ENCODE results near the gene RAD51B.

Gene RAD51B

DNA sequence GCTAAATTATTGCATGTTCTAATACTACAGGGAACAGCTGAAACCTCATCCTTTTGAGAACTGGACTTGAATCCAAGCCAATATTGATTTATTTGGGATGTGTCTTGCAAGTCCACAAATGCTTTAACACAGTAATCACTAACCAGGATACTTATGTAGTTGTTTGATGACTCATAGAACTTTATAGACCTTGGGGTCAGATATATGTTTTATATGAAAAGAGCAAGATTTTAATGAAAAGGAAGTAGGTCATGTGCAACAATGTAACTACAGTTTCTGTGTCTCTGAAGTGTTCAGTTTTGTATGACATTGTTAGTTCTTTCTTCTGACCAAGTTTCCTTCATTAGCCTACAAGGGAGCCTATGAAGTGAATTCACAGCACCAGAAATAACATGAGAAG lies 621.2 kb downstream of the RAD51B start:
- no peaks in the 10 kb centered on the region for H3K9me3 ChIP-seq (ENCODE audit: control insufficient read depth, low read depth, low read length)
- H3K4me3 ChIP-seq (ENCODE audit: low read length), result no peak overlapping the region
- H3K9ac ChIP-seq (ENCODE audit: low read length), result no peak overlapping the region
- no peaks in the 10 kb centered on the region for H3K27me3 ChIP-seq (ENCODE audit: control insufficient read depth, insufficient read depth, low read length)
- no peak overlapping the region for H3K27ac ChIP-seq (ENCODE audit: low read length)
- no peaks in the 10 kb centered on the region for H3K4me1 ChIP-seq (ENCODE audit: control insufficient read depth, low read depth, low read length)
- H3K36me3 ChIP-seq (ENCODE audit: control insufficient read depth, low read depth, low read length), result no peaks in the 10 kb centered on the region

- Histone ChIP-seq H3K4me1 (ENCODE audit: control insufficient read depth, low read depth, low read length) (no peaks in the 10 kb centered on the region), H3K4me3 (ENCODE audit: low read length) (no peak overlapping the region), H3K27me3 (ENCODE audit: control insufficient read depth, insufficient read depth, low read length) (no peaks in the 10 kb centered on the region), H3K36me3 (ENCODE audit: control insufficient read depth, low read depth, low read length) (no peaks in the 10 kb centered on the region), H3K9me3 (ENCODE audit: control insufficient read depth, low read depth, low read length) (no peaks in the 10 kb centered on the region), H3K9ac (ENCODE audit: low read length) (no peak overlapping the region), H3K27ac (ENCODE audit: low read length) (no peak overlapping the region)
Observed at GRCh38 chr14:68441542-68441941, 622.0 kb downstream of the RAD51B start.

GRCh38 chr14:68442828-68443629 lies 623.5 kb downstream of the RAD51B start:
- peaks cover 1% of the 10 kb centered on the region for H3K4me1 ChIP-seq (ENCODE audit: control insufficient read depth, low read depth, low read length)
- H3K9me3 ChIP-seq (ENCODE audit: control insufficient read depth, low read depth, low read length), result no peaks in the 10 kb centered on the region
- H3K9ac ChIP-seq (ENCODE audit: low read length), result no peak overlapping the region
- no peak overlapping the region for H3K27ac ChIP-seq (ENCODE audit: low read length)
- no peaks in the 10 kb centered on the region for H3K36me3 ChIP-seq (ENCODE audit: control insufficient read depth, low read depth, low read length)
- no peak overlapping the region for H3K4me3 ChIP-seq (ENCODE audit: low read length)
- no peaks in the 10 kb centered on the region for H3K27me3 ChIP-seq (ENCODE audit: control insufficient read depth, insufficient read depth, low read length)

GRCh38 chr14:68444449-68445168 lies 625.0 kb downstream of the RAD51B start:
- H3K9me3 ChIP-seq (ENCODE audit: control insufficient read depth, low read depth, low read length), result no peaks in the 10 kb centered on the region
- no peak overlapping the region for H3K9ac ChIP-seq (ENCODE audit: low read length)
- no peak overlapping the region for H3K27ac ChIP-seq (ENCODE audit: low read length)
- no peak overlapping the region for H3K4me3 ChIP-seq (ENCODE audit: low read length)
- peaks cover 16% of the 10 kb centered on the region for H3K4me1 ChIP-seq (ENCODE audit: control insufficient read depth, low read depth, low read length)
- no peaks in the 10 kb centered on the region for H3K36me3 ChIP-seq (ENCODE audit: control insufficient read depth, low read depth, low read length)
- H3K27me3 ChIP-seq (ENCODE audit: control insufficient read depth, insufficient read depth, low read length), result no peaks in the 10 kb centered on the region

- Histone ChIP-seq H3K4me1 (ENCODE audit: control insufficient read depth, low read depth, low read length) (peaks cover 31% of the 10 kb centered on the region), H3K4me3 (ENCODE audit: low read length) (no peak overlapping the region), H3K9me3 (ENCODE audit: control insufficient read depth, low read depth, low read length) (no peaks in the 10 kb centered on the region), H3K9ac (ENCODE audit: low read length) (no peak overlapping the region), H3K36me3 (ENCODE audit: control insufficient read depth, low read depth, low read length) (no peaks in the 10 kb centered on the region), H3K27me3 (ENCODE audit: control insufficient read depth, insufficient read depth, low read length) (no peaks in the 10 kb centered on the region), H3K27ac (ENCODE audit: low read length) (no peak overlapping the region)
Observed at GRCh38 chr14:68446243-68447040, 626.9 kb downstream of the RAD51B start.

DNA sequence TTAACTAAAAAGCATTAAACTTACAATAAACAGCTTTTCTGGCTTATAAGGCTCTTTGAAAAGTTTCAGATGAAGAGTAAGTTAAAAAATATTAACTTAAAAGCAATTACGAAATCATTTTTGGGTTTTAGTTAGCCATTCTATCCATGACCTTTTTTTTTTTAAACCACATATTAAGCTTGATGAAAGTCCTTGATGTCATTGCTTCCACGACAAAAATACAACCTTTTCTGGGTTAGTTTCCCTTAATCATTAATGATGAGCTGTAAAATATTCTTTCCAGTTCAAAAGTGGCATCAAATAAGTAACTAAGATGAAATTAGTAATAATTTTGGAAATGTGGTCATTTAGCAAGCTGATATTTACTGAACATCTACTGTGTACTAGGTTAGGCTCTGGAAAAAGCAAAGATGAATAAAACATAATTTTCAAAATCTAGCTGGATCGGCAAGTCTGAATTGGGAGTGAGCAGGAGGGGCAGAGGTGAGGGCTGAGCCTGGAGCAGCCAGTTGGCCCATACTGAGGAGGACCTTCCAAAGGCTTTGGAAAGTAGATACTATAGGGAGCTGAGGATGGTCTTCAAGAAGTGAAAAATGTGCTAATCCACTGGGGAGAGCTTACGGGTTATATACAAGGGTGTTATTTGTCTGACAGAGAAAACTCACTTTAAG lies 628.1 kb downstream of the RAD51B start:
- Histone ChIP-seq H3K9me3 (ENCODE audit: control insufficient read depth, low read depth, low read length) (no peaks in the 10 kb centered on the region), H3K27ac (ENCODE audit: low read length) (no peak overlapping the region), H3K27me3 (ENCODE audit: control insufficient read depth, insufficient read depth, low read length) (no peaks in the 10 kb centered on the region), H3K36me3 (ENCODE audit: control insufficient read depth, low read depth, low read length) (no peaks in the 10 kb centered on the region), H3K9ac (ENCODE audit: low read length) (no peak overlapping the region), H3K4me3 (ENCODE audit: low read length) (no peak overlapping the region), H3K4me1 (ENCODE audit: control insufficient read depth, low read depth, low read length) (peaks cover 34% of the 10 kb centered on the region)

GRCh38 chr14:68448252-68448902 lies 628.8 kb downstream of the RAD51B start:
- Histone ChIP-seq H3K4me1 (ENCODE audit: control insufficient read depth, low read depth, low read length) (peaks cover 34% of the 10 kb centered on the region), H3K36me3 (ENCODE audit: control insufficient read depth, low read depth, low read length) (no peaks in the 10 kb centered on the region), H3K4me3 (ENCODE audit: low read length) (no peak overlapping the region), H3K9ac (ENCODE audit: low read length) (no peak overlapping the region), H3K27me3 (ENCODE audit: control insufficient read depth, insufficient read depth, low read length) (no peaks in the 10 kb centered on the region), H3K9me3 (ENCODE audit: control insufficient read depth, low read depth, low read length) (no peaks in the 10 kb centered on the region), H3K27ac (ENCODE audit: low read length) (no peak overlapping the region)

DNA sequence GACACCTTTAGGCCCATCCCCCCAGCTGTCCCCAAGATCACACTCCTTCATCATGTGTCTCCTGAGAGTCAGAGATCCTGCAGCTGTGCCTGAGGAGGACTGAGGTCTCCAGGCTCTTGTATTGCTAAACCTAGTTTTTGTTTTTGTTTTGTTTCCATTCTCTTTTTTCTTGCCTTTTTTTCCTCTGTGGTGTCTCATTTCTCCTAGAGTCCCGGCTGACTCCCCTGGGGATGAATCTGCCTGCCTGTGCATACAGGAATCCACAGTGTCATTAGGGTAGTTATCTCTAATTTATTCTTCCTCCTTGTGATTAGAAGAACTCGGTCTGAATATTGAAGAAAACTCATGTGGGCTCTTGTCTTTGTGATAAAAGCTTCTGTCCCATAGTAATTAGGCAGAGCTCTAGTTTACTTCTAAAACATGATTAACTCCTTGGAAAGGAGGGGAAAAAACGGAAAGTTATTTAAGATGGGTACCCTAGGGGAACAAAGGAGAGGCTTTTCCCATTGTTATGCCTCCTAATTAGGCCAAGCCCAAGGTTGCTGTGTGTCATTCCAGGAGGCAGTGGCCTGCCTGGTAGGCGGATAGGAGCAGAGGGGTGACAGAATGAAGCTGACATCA lies 630.1 kb downstream of the RAD51B start:
- Histone ChIP-seq H3K9me3 (ENCODE audit: control insufficient read depth, low read depth, low read length) (peaks cover under 1% of the 10 kb centered on the region), H3K4me3 (ENCODE audit: low read length) (peak overlapping the region; percentile 24), H3K4me1 (ENCODE audit: control insufficient read depth, low read depth, low read length) (peaks cover 34% of the 10 kb centered on the region), H3K9ac (ENCODE audit: low read length) (peak overlapping the region; percentile 9), H3K27ac (ENCODE audit: low read length) (peak overlapping the region; percentile 29), H3K36me3 (ENCODE audit: control insufficient read depth, low read depth, low read length) (no peaks in the 10 kb centered on the region), H3K27me3 (ENCODE audit: control insufficient read depth, insufficient read depth, low read length) (no peaks in the 10 kb centered on the region)

GRCh38 chr14:68450391-68451120 lies 631.0 kb downstream of the RAD51B start:
- H3K36me3 ChIP-seq (ENCODE audit: control insufficient read depth, low read depth, low read length), result no peaks in the 10 kb centered on the region
- no peaks in the 10 kb centered on the region for H3K27me3 ChIP-seq (ENCODE audit: control insufficient read depth, insufficient read depth, low read length)
- H3K4me1 ChIP-seq (ENCODE audit: control insufficient read depth, low read depth, low read length), result peaks cover 34% of the 10 kb centered on the region
- H3K9ac ChIP-seq (ENCODE audit: low read length), result no peak overlapping the region
- no peak overlapping the region for H3K27ac ChIP-seq (ENCODE audit: low read length)
- H3K9me3 ChIP-seq (ENCODE audit: control insufficient read depth, low read depth, low read length), result peaks cover 6% of the 10 kb centered on the region
- H3K4me3 ChIP-seq (ENCODE audit: low read length), result no peak overlapping the region

DNA sequence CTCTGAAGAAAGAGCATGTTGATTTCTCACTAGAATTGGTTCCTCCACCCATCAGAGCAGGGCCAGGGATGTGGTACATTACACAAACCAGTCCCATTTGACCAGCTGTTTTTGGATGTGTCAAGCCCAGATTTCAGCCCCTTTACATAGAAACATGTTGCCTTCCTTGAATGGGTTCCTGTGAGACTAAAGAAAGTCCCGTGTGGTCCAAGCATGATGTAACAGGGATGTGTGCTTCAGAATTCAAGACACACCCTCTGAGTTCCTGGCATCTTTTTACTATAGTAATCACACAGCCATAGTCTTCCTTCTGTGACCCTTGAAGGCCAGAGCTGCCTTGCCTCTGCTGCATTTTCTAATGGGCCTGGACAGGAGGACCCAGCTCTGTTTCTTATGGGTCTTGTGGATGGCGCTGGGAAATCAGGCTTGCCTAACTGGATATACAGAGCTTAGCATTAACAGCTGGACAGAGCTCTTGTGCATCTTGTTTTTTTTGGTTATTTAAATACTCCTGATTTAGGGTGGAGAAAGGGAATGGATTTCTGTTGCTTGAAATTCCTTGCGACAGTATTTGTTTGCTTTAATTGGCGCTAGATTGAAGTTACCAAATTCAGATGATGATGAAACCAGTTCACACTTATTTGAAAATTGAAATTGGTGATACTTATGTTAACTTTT lies 632.3 kb downstream of the RAD51B start:
- peaks cover 34% of the 10 kb centered on the region for H3K4me1 ChIP-seq (ENCODE audit: control insufficient read depth, low read depth, low read length)
- H3K4me3 ChIP-seq (ENCODE audit: low read length), result no peak overlapping the region
- H3K27ac ChIP-seq (ENCODE audit: low read length), result no peak overlapping the region
- no peaks in the 10 kb centered on the region for H3K27me3 ChIP-seq (ENCODE audit: control insufficient read depth, insufficient read depth, low read length)
- no peaks in the 10 kb centered on the region for H3K36me3 ChIP-seq (ENCODE audit: control insufficient read depth, low read depth, low read length)
- H3K9me3 ChIP-seq (ENCODE audit: control insufficient read depth, low read depth, low read length), result peaks cover 6% of the 10 kb centered on the region
- H3K9ac ChIP-seq (ENCODE audit: low read length), result no peak overlapping the region

All from iPS-18a (cell line).